HG03066 (cell line): ENCODE data around the gene ZDHHC13.
"Not testable (repeated sequence)": the region's sequence is repeated elsewhere in the genome, so short reads cannot be mapped to it uniquely, and the experiment has no call there.

Experiments used
- ATAC-seq: cut with Tn5 transposase; IDR thresholded peaks from one replicate; pipeline ENCODE4 v1.9.1; 2021; ENCODE audit warnings: low read depth; ENCODE audit not compliant: unreplicated experiment

The ZDHHC13 gene

DNA sequence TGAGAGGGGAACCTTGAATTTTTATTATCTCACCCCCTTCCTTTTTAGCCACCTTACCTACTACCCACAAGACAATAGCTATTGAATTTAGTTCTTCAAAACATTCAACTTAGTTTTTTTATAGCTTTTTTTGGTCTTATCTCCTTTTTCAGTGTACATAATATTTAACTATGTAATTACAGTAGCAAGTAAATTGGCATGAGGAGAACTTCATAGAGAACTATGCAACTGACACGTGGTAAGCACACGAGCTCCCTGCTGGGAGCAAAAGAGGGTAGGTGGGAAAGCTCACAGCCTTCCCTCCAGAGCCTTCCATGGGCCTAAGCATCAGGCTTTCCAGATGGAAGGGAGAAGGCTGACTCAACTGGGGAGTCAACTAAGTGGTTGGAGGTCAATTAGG lies 22.1 kb upstream of the ZDHHC13 start:
- no peak for ATAC-seq

GRCh38 chr11:19099093-19099492 lies 17.9 kb upstream of the ZDHHC13 start:
- no peak for ATAC-seq

DNA sequence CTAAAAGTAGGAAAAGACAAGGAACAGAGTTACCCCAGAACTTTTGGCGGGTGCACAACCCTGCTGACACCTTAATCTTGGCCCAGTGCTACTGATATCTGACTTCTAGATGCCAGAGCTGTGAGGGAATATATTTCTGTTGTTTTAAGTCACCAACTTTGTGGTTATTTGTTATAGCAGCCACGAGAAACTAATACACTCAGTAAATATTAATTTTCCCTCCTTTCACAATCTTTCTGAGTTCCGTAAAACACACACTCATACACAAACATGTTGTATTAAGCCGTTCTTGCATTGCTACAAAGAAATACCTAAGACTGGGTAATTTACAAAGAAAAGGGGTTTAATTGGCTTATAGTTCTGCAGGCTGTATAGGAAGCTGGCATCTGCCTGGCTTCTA lies 16.1 kb upstream of the ZDHHC13 start:
- ATAC-seq, result no peak

DNA sequence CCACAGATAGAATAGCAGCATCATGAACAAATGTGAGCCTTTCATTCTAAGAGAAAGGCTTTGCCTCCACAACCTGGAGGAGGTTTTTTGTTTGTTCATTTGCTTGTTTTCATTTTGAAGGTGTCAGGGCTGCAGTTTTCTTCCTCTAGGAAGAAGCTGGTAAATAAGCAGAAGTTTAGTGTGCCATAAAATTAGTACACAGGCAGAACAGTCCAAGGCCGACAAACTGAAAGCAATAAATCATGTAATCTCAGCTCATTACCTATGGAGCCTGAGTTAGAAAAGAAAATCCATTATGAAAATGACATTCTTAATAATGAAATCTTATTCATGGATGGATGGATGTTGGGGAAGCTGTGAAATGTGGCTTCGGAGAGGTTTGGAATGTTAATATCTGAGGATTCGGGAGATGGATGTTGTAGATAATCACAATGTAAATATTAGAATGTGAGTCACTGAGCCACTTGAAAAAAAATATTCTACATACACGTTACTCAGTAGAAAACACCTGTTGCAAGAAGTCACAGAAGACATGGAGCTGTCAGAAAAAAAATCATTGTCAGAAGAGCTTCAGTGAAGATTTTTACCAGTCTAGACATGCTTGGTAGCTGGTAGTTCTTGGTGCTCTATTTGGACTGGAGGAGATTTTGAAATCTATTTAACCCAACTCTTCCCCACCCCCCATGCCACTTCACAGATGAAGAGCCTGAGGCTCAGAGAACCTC lies 15.0 kb upstream of the ZDHHC13 start:
- no peak for ATAC-seq

- ATAC-seq, result no peak
These were observed 14.5 kb upstream of the ZDHHC13 start for GRCh38 chr11:19102521-19102900.

DNA sequence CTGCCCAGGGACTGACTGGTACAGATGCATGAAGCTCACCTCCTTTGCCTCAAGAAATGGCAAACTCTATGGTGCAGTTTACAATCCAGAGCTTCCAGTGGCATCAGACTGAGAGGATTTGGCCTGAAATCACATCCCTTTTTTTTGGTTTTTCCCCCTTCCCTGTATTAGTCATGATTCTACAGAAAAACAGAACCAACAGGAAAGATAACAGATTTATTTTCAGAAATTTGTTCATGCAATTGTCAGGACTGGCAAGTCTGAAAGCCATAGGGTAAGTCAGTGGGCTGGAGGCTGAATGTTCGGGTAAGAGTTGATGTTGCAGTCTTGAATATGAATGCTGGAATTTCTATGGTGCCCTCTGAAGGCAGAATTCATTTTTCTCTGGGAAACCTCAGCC lies 12.0 kb upstream of the ZDHHC13 start:
- no peak for ATAC-seq

- no peak for ATAC-seq
These were observed 9.8 kb upstream of the ZDHHC13 start for GRCh38 chr11:19107125-19107524.

GRCh38 chr11:19110295-19110694 lies 6.7 kb upstream of the ZDHHC13 start:
- no peak for ATAC-seq

- no peak for ATAC-seq
These were observed 5.2 kb upstream of the ZDHHC13 start for GRCh38 chr11:19111809-19112208.

- no peak for ATAC-seq
These were observed 545 bp upstream of the ZDHHC13 start for GRCh38 chr11:19116276-19116970.

GRCh38 chr11:19117760-19118097 lies 761 bp downstream of the ZDHHC13 start:
- no peak for ATAC-seq

DNA sequence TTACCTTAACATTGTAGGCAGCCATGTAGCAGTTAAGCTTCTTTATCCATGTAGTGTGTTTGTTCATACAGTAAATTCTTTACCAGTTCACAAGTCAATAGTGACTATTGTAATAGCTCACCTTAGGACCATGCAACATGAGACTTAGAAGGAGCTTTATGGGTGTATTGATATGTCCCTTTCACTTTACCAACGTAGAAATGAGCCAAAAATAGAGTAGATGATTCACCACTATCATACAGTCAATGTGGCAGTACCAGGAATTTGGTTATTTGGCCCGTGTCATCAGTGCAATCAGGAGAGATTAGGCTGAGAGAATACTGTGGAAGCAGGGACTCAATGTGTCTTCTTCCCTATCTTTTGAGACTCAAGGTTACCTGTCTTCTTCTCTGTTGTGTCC lies 4.7 kb downstream of the ZDHHC13 start:
- no peak for ATAC-seq

DNA sequence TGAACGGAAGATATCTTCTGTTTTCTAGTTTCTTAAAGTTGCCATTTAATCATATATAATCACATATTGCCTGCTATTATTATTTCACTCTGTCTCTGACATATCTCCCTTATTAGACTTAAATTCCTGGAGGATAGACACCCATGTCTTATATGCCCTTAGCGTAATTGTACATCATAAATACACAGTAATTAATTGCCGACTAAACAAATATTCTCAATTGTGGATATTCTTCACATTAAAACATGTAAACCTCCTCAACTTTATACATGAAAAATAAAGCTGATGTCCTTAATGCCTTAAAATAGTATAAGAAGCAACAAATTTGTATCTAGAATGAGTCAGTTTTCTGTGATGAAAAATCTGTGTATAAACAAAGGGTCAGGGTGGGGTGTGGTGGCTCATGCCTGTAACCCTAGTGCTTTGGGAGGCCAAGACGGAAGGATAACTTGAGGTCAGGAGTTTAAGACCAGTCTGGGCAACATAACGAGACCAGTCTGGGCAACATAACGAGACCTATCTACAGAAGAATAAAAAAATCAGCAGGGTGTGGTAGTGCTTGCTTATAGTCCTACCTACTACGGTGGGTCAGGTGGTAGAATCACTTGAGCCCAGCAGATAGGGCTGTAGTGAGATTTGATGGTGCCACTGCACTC lies 6.1 kb downstream of the ZDHHC13 start:
- no peak for ATAC-seq

GRCh38 chr11:19126562-19127325 lies 9.8 kb downstream of the ZDHHC13 start:
- ATAC-seq, result not testable (repeated sequence)

- ATAC-seq, result no peak
These were observed 17.0 kb downstream of the ZDHHC13 start for GRCh38 chr11:19134004-19134403.

DNA sequence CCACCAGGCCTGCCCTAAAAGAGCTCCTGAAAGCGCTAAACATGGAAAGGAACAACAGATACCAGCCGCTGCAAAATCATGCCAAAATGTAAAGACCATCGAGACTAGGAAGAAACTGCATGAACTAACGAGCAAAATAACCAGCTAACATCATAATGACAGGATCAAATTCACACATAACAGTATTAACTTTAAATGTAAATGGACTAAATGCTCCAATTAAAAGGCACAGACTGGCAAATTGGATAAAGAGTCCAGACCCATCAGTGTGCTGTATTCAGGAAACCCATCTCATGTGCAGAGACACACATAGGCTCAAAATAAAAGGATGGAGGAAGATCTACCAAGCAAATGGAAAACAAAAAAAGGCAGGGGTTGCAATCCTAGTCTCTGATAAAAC lies 19.9 kb downstream of the ZDHHC13 start:
- not testable (repeated sequence) for ATAC-seq

GRCh38 chr11:19145319-19145718 lies 28.4 kb downstream of the ZDHHC13 start:
- ATAC-seq, result no peak

- ATAC-seq, result no peak
These were observed 39.9 kb downstream of the ZDHHC13 start for GRCh38 chr11:19156892-19157291.

GRCh38 chr11:19160847-19161246 lies 43.9 kb downstream of the ZDHHC13 start:
- ATAC-seq, result no peak

GRCh38 chr11:19161651-19162050 lies 44.7 kb downstream of the ZDHHC13 start:
- ATAC-seq, result no peak

- no peak for ATAC-seq
These were observed 46.1 kb downstream of the ZDHHC13 start for GRCh38 chr11:19162951-19163505.
